HG02885 (cell line): ENCODE data around the gene ZNF70.
"Not testable (repeated sequence)": the region's sequence is repeated elsewhere in the genome, so short reads cannot be mapped to it uniquely, and the experiment has no call there.

Experiments
- ATAC-seq: cut with Tn5 transposase; IDR thresholded peaks from one replicate; pipeline ENCODE4 v1.9.1; 2021; ENCODE audit warnings: mild to moderate bottlenecking; ENCODE audit not compliant: unreplicated experiment, poor library complexity

The ZNF70 gene

DNA sequence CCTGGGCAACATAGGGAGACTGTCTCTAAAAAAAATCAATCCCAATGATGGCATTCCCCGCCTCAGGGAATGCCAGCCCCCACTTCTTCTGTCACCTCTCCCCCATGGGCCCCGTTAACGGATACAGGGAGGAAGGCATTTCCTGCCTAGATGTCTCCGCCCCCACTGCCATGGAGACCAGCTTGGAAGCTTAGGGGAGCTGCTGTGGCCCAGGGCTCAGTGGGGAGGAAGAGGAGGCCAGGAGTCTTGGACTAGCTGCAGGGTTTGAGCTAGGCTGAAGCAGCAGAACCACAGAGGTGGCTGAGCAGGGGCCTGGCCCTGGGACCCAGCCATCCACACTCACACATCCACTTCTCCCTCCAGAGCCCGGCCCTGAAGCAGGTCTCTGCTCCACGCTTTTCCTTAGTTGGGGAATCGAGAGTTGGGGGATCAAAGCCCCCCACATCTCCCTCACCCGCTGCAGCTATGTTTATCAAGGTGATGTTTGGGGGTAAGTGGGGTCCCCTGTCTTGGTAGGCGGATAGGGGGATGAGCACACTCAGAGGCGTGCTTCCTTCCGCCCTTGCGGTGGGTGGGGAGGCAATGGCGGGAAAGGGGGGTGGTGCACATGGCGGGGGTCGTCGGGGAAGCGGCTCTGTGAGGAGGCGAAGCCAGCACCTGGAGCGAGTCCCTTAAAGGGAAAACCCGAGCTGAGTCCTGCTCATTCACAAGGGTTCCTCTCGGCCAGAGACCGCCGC is 12.1 kb upstream of the ZNF70 start, which contains the start of gene C22orf15:
TSS of gene C22orf15 (plus strand) at position 149 of the 737 bp plus-strand sequence. CDS start at position 466, 317 bp downstream.
- no peak for ATAC-seq

DNA sequence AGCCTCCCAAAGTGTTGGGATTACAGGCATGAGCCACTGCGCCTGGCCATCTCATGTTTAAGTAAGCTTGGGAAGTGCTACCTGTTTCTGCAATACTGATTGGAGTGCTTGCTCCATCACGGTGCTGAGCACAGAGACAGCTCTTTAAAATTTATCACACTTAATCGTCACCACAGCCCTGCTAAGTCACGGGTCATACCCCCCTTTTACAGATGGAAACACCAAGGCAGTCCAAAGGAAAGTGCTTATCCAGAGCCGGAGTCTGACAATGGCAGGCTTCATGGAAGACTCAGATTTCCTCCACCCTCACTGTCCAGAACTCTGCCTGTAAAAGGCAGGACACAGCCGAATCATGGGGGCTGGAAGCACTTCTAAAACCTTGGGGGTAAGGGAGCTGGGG is 9.1 kb upstream of the ZNF70 start:
- ATAC-seq: no peak

DNA sequence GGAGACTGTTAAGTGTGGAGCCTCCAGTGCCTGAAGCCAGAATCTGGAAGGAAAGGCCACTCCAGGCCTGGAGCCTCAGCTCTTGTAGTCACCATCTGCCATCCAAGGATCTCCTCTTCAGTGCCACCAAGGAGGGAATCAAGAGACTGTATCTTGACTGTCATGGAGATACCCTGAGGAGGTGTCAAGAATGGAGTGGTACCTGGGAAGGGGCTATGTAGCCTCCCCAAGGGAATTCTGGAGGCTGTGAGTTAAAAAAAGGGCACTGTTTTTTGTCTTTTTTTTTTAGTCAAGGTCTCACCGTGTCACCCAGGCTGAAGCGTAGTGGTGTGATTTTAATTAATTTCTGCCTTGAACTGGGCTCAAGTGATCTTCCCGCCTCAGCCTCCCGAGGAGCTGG is 8.7 kb upstream of the ZNF70 start:
- no peak for ATAC-seq

DNA sequence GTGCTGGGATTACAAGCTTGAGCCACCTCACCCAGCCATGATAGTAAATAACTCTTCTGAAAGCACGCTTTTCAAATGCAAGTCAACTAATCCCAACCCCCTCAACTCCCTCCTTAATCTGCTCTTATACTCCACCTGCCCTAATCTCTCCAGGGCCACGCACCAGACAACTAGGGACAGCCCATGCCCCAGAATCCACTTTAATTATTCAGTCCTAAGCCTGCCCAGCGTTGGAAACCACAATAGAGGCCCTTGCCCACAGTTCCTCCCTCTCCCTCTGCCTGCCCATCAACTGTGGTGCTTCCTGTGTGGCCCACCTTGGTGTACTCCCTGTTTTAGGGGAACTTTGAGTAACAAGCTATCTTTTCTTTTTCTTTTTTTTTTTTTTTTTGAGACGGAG is 6.0 kb upstream of the ZNF70 start:
- no peak for ATAC-seq

DNA sequence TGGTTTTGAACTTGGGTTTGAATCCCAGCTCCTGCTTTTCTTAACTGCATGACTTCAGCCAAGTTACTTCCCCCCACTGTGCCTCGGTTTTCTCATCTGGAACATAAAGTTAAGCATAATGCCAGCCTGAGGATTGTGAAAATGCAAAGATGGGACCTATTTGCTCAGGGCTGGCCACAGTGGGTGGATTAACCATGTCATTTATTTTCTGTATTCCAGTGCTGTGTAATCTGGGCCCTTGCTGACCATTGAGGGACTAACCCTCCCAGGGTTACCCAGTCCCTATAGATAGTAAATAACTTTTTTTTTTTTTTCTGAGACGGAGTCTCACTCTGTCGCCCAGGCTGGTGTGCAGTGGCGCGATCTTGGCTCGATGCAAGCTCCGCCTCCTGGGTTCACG is 4.8 kb upstream of the ZNF70 start:
- no peak for ATAC-seq

DNA sequence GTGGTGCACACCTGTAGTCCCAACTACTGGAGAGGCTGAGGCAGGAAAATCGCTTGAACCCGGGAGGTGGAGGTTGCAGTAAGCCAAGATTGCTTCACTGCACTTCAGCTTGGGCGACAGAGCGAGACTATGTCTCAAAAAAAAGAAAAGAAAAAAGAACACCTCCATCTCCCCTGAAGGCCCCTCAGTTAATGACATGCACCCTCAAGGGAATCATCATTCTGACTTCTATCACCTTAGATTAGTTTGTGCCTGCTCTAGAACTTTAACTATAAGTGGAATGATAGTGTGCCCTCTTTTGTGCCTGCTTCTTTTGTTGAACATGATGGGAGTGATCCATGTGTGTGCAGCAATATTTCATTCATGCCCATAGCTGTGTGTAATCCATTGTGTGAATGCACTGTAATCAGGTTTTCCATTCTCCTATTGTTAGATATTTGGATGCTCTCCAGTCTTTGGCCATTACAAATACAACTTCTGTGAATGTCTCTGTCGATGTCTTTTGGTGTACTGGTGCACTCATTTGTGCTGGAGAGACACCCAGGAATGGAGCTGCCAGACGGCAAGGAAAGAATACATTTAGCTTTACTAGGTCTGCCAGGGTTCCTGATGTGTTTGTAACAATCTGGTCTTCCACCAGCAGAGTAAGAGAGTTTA is 4.2 kb upstream of the ZNF70 start:
- no peak for ATAC-seq

DNA sequence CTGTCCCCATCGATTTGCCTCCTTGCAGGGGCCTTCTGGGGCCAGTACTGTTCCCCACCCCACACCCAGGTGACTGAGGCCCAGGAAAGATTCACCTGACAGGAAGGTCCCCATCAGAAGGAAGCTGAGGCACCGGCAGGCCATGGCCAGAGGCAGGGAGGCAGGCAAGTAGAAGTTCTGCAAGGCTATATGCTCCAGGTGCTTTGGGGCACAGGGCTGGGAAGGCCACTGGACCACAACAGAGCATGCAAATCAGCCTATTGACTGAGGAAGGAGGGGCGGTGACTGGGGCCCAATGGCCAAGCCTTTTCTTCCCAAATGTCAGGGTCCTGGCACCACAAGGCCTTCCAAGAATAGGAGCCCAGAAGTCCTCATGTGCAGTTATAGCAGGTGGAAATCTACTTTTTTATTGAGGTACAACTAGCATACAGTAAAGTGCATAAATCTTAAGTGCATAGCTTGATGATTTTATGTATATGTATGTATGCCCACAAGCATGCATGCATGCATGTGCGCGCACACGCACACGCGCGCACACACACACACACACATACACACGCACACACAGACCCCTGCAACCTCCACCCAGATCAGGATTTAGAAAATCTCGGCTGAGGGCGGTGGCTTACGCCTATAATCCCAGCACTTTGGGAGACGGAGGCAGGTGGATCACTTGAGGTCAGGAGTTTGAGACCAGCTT is 3.5 kb upstream of the ZNF70 start, which contains the start of gene VPREB3:
TSS of gene VPREB3 (minus strand) at position 206 of the 700 bp plus-strand sequence. CDS start at position 144, 62 bp downstream.
- ATAC-seq: no peak

DNA sequence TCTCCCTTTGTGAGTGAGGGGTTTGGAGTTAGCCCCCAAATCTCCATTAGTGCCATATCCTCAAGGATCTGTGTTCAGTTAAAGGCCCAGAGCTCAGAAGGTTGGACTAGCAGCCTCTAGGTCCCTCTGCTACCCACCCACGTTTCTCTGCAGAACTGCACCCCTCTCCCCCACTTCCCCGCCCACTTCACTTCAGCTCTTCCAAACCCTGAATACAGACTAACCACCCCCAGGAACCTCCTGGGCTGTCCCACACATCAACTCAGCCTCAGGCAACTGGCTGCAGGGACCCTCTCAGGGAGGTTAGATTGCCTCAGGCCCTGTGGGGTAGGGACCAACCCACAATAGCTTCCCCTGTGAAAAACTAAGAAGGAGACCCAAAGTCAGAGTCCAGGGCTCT is 2.5 kb upstream of the ZNF70 start:
- ATAC-seq: no peak

DNA sequence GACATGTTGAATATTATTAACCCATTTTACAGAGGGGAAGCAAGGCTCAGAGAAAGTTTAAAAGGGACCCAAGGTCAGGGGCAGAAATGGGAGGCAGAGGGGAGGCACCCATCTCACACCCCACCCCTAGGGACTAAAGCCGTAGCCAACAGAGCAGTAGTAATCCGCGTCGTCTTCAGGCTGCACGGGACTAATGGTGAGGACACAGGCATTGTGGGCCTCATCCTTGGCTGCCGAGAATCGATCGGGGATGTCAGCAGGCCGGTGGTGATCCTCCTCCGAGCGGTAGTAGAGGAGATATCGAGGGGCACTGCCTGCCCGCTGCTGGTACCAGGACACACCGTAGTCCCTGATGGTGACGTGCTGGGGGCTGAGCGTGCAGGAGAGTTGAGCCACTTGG is 1.8 kb upstream of the ZNF70 start:
- ATAC-seq: no peak

DNA sequence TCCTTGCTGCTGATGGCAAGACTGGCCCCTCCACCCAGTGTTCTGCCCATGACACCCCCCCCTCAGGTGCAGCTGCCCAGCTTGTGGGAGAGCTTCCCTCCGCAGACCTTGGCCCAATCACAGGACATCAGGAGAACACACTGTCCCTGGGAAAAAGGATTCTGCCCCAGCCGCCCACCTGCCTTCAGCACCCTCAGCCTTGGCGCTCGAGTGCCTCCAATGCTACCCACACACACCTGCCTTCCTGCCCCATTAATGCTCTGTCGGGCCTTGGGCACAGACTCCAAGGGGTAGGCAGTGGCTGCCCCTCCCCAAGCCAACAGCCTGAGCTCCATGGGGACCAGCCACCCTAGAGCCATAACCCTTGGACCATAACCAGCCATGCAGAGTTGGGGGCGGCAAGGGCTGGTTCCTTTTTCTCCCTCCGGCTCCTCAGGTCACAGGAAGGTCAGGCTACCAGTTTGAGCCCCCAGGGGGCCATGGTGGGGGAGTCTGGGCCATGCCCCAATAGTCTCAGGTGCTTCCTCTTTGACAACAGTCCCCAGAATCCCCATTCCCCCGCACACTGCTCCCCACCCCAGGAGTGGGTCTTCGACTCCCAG is 1.3 kb upstream of the ZNF70 start:
- no peak for ATAC-seq

DNA sequence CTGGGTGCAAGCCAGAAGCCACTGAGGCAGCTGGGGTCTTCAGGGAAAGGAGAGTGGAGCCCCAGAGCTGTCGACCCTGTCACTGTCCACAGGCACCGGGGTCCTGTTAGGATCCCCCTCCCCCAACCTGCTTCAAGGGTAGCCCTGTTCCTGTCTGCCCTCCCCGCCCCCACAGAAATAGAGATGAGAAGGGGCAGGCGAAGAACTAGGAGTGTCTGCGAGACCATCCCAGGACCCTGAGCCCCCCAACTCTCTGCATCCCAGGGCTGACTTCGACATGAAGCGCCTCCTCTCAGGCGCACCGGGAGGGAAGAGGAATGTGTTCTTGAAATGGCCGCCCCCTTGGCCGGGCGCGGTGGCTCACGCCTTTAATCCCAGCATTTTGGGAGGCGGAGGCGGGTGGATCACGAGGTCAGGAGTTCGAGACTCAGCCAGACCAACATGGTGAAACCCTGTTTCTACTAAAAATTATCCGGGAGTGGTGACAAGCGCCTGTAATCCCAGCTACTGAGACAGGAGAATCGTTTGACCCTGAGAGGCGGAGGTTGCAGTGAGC is 607 bp upstream of the ZNF70 start:
- ATAC-seq: peak; percentile 12

DNA sequence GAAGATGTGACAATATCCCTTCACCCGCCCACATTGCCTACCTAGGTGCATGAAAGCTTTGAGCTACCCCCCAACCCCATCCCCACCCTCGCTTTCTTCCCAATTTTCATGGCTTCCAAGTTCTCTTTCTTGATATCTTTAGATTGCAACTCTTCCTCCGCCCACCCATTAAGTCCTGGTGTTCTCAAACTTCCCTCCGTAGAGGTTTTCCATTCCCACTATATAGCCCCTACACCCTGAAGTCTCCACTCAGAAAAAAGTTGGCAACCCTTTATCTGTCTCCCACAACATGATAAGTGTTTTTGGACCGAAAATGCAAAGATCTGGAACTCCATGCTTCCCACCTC is 572 bp downstream of the ZNF70 start:
- ATAC-seq: no peak

DNA sequence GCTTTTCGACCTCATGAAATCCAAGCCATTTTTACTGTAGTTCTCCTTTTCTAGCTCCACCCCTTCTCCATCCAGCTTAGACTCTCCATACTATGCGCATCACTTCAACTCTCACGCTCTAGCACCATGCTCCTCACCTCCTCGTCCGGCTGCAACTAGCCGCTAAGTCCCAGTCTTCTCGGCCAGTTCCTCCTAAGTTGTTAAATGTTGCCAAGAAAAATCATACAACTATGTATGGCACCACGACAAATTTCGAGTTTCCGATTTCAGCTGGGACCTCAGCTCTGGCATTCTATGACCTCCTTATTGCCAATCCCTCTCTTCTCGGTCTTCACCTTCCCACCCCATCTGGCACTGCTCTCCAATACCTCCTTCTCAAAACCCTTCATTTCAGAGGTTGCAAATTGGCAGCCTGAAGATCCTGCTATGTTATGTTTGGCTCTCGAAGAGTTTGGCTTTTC is 1.0 kb downstream of the ZNF70 start:
- ATAC-seq: no peak

DNA sequence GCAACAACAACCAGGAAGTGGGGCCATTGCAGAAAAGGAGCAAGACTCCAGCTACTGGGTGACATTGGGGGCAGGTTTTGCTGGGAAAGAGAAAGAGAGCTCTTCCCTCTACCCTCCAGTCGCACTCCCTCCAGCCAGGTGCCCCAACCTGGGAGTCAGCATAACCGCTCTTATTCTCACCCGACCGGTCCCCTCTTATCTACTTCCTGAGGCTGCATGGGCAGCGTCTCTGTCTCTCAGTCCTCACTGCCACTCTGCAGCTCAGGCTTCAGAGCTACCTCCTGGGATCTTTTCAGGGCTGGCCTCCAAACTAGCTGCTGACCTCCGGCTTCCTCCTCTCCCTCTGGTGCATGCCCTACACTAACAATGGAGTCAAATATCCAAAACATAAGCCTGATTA is 5.1 kb downstream of the ZNF70 start:
- ATAC-seq: no peak

DNA sequence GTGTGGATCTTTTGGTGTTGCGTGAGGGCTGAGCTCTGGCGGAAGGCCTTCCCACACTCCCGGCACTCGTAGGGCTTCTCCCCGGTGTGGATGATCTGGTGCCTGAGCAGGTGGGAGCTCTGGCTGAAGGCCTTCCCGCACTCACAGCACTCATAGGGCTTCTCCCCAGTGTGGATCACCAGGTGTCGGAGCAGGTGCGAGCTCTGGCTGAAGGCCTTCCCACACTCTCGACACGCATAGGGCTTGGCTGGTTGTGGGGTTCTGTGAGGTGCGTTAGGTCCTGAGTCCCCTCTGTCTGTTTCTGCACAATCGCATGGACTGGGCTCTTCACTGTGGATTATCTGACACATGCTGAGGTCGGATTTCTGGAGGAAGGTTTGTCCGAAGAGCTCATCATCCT is 6.4 kb downstream of the ZNF70 start:
- no peak for ATAC-seq

DNA sequence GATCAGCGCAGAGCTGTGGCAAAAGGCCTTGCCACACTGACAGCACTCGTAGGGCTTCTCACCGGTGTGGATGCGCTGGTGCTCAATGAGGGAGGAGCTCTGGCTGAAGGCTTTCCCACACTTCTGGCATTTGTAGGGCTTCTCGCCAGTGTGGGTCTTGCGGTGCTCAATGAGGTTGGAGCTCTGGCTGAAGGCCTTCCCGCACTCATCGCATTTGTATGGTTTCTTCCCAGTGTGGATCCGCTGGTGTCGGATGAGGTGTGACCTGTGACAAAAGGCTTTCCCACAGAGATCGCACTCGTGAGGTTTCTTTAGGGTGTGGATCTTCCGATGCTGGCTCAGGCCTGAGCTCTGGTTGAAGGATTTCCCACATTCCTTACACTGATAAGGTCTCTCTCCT is 6.9 kb downstream of the ZNF70 start:
- ATAC-seq: no peak

DNA sequence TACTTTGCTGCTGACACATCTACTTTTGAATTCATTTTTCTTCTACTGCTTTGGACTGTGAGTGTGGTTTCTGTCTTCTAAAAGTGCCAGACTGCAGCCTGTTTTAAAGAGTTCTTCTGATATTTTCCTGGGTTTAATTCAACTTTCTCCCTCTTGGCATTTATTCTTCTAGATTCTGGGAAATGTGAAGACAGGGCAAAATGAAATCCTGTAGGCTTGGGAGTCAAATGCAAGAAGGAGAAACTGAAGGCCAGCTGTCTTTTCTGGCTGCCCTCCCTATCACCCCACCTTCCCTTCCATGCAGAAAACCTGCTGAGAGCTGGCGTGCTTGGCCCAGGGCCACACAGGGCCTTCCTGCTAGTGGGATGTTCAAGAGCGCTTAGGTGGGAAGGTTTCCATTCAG is 7.6 kb downstream of the ZNF70 start:
- ATAC-seq: no peak

DNA sequence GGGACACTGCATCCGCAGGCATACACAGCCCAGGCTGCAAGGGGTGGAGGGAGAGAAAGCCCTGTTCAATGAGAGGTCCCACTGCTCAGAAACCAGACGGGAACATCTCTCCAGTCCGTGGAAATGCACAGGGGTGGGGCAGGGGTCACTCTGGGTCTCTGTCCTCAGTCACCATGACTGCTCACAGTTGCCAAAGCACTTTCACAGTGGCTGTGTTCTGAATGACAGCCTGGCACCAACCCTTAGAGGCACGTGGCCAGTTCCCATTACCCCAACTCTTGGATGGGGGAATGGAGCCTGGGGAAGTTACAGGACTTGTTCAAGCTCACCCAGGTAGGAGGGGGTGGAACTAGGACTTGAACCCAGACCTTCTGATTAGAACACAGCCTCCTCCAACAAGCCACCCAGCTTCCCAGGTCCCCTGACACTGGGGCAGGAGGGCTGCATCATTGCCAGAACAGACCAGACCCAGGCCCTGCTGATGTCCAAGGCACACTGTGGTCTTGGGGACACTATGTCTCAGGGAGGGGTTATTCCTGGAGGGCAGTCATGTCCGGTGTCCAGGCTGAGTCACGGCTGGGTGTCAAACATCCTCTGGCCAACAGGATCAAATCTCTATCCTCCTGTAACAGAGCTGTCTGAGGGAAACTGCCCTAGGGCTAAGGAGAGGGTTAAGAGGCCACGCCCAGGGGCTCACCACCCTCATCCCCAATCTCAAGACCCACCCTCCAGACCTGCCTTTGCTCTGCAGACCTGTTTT is 8.2 kb downstream of the ZNF70 start:
- no peak for ATAC-seq

DNA sequence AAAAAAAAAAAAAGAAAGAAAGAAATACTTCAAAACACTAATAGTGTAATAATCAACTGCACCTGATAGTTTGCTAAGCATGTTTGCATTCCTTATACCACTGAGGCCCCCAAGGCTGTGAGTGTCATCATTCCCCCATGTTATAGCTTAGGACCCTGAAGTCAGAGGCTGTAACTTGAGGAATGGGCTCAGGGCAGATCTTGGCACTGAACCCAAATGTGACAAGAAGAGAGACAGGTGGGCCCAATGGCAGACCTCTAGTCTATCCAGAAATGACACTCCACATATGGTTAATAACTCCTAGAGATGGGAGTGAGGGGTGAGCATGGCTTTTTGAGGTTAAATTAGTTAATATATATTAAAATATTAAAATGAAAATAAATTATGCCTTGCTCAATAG is 13.2 kb downstream of the ZNF70 start:
- ATAC-seq: no peak

DNA sequence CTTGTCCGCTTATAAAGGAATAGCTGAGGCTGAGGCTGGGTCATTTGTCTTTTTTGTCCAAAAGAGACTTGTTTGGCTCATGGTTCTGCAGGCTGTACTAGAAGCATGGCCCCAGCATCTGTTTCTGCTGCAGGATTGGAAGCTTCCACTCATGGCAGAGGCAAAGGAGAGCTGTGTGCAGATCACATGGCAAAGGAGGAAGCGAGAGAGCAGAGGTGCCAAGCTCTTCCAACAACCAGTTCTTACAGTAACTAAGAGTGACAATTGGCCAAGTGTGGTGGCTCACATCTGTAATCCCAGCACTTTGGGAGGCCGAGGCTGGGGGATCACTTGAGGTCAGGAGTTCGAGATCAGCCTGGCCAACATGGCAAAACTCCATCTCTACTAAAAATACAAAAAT is 22.8 kb downstream of the ZNF70 start:
- ATAC-seq: not testable (repeated sequence)
